COLO668 (cell line): ENCODE data around the gene RHEB.
A peak's percentile ranks its signal among the peaks of the same experiment; 100 is the strongest.
"Not testable (repeated sequence)": the region's sequence is repeated elsewhere in the genome, so short reads cannot be mapped to it uniquely, and the experiment has no call there.

ENCODE experiments used
- DNase-seq: peaks from one replicate; lab custom pipeline; 2025; ENCODE audit not compliant: unreplicated experiment; lab: John Stamatoyannopoulos, UW

The RHEB gene, protein sequence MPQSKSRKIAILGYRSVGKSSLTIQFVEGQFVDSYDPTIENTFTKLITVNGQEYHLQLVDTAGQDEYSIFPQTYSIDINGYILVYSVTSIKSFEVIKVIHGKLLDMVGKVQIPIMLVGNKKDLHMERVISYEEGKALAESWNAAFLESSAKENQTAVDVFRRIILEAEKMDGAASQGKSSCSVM

DNA sequence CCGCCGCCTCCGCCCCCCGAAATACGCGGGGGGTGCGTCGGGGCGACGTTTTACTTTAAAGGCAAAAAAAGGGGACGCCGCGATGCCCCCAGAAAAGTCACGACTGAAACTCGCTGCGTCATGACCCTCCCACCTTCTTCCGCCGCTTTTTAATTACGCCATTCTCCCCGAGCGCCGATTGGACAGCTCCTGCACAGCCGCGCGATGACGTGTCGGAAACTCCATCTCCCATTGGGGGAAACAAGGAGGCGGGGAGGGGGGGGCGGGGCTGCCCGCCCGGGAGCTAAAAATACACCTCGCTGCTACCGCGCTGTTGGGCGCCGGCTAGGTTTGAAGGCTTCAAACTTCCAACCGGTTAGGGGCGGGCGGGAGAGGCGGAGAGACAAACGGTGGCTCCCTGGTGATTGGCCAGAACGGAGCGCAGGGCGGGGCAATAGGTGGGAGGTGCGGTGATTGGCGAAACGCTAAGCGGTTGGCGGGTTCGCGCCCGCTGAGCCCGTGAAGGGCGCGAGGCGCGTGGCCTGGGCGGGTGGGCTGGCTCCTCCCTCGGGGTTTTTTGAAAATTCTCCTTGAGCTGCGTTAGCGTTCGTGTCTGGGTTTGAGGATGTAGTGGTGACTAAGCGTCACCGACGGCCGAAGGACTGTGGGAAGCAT, at the start of gene RHEB:
Gene RHEB, minus strand, starts transcription at position 131 of the 654 bp plus-strand sequence. CDS start 384 bp downstream, outside the sequence.
- DNase-seq = peak; percentile 99

DNA sequence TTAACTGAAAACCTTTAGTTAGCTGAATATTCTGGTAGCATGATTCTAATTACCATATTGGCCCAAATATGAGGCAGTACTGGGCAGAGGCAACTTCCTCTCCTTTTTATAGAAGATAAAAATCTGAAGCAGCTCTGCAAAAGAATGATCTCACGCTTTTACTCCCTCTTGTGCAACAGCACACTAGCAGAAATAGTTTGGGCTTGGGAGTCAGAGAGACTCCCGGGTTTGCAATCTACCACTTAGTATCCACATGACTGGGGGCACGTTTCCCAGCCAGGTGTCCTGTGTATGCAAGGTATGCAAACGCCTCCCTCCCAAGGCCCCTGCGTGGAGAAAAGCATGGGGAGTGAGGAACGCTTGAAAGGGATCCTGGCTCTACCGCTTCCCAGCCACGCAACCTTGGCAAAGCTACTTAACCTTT, 47.2 kb upstream of the RHEB start:
- no peak for DNase-seq

DNA sequence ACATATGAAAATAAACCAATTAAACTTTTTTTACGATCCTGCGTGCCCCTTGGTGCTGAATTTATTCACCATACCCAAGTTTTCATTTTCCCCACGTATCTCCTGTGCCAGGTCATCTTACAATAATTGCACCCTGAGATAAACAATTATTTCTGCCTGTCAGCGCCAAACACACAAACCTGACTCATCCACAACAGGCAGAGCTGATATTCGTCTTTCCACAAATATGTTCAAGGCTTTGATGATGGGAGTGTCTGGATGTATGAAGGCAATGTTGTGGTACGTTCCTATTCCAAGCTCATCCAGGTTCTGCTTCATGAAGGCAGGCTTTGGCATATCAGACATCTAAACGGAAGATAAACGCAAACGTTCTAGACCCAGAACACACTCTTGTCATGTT, 45.8 kb upstream of the RHEB start:
- DNase-seq = no peak

DNA sequence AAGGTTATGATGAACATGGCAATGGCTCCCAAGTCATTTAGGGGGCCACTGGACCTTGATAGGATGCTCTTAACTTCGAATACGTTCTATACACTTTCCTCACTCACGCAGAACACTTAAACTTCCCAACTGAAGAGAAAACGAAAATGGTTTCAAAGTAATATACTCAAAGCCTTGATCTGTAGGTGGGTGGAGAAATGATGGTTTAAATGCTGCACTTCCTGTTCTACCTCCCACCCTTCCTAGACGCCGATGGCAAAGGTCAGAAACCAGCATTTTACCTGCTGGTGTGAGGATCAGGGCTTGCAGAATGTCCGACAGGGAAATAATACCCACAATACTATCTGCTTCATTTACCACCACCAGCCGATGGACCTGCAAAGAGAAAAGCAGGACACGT, 40.5 kb upstream of the RHEB start:
- DNase-seq = no peak

DNA sequence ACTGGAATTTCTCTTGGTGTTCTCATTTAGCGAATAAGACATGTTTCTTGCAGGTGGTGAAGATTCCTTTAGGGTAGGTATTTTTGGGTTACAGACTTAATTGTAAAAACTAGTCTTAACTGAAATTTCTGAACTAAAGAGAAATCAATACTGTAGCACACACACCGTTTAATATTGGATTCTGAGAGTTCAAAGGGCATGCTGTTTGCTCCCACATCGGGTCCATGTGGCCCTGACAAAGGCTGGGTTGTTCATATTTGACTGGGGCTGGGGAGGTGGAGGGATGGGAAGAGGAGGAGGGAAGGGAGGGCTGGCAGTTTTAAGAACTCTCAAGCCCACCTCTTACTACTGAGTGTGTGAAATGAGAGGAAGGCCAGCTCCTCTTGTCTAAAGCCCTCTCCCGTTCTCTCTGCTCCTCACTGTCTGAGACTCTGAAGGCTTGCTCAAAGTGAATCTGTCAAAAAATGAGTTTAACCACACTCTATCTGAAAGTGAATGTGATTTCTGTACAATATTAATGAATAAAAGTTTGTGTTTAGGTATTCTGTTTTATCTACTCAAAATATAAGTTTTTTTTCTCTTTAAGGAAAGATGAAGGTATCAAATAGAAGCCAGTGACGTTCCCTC, 40.0 kb upstream of the RHEB start:
- DNase-seq = no peak

DNA sequence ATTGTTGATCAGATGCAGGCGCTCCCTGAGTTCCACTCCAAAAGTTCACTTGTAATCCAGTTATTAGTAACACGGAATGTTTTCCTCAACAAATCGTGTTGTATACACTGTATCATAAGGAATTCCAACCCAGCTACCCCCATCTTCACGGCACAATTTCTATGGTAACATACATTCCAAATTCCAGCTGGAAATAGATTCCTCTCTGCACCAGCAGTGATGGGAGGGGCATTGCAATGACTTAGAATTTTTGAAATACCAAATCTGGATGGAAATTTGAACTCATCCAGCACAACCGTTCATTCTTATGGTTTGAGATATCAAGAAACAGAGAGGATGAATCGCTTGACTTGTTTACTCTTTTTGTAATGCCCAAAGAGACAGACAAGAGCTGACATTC, 38.9 kb upstream of the RHEB start:
- DNase-seq = no peak

DNA sequence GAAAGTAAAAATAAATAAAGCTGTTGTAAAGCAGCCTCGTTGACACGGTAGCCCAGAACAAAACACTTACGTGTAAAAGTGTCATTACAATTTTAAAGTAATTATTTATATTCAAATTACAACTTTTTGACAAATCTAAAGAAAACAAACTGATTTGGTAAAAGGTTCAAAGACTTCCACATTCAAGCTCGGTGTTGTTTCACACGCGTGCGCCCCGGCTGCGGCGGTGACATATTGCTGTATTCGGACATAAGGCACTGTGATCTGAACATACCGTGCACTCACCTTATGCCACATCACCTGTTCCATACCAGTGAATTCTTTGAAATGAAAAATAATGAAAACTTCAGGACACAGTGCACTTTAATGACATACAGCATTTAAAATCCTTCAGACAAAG, 36.9 kb upstream of the RHEB start:
- DNase-seq = no peak

DNA sequence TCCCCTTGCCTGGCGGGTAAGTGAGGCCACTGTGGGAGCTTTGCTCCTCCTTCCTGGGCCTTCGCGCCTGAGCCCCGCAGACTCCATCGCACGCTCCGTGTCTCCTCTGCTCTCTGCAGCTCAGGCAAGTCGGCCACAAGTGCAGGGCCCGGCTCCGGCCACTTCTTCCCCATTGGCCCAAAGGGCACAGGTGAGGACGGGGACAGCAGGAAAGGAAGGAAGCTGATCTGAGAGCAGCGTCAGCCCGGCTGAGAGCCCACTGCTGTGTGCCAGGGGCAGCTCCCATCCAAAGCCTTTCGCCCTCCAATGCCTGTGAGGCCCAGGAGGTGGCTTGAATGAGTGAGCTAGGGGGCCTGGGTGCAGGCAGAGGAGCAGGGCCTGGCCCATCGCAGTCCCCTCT, 33.7 kb upstream of the RHEB start:
- DNase-seq = peak; percentile 18

DNA sequence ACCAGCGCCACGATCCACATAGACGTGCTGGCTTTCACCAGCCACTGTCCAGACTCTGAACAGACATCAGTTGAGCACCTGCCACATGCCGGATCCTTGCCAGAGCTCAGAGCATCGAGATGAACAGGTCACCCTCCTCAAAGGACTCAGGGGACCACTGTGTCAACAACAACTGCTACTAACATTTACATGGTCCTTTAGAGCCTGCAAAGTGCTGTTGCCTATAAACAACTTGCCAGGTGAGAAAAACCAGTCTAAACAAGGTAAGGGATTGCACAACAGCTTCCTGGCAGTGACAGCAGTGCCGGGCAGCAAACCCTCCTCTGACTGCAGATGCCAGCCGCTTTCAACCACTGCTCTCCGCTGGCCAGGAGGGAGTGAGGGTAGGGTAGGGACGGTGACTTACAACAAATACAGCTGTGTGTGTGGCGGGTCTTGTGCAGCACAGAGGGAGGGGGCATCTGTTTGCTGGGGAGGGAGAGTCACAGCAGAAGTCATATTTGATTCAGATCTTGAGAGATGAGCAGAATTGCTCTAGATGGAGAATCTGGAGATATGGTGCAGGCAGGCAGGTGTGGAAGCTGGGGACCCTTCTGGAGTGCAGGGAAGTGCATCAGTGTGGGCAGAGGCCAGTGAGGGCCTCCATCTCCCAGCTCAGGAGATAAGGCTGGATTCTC, 32.8 kb upstream of the RHEB start:
- DNase-seq = peak; percentile 89

DNA sequence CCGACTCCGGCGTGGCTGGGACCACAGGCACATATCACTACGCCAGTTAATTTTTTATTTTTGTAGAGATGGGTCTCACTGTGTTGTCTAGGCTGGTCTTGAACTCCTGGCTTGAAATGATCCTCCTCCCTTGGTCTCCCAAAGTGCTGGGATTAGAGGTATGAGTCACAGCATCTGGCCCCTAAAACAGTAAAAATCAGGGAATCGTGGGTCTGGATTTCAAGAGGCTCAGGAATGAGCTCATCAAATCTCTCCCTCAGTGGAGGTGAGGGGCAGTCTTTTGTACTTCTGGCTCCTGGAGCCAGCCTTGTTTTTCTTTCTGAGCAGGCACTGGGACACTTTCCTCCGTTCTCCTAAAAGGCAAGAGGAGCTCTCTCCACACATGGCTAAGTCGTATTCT, 32.1 kb upstream of the RHEB start:
- DNase-seq = no peak

DNA sequence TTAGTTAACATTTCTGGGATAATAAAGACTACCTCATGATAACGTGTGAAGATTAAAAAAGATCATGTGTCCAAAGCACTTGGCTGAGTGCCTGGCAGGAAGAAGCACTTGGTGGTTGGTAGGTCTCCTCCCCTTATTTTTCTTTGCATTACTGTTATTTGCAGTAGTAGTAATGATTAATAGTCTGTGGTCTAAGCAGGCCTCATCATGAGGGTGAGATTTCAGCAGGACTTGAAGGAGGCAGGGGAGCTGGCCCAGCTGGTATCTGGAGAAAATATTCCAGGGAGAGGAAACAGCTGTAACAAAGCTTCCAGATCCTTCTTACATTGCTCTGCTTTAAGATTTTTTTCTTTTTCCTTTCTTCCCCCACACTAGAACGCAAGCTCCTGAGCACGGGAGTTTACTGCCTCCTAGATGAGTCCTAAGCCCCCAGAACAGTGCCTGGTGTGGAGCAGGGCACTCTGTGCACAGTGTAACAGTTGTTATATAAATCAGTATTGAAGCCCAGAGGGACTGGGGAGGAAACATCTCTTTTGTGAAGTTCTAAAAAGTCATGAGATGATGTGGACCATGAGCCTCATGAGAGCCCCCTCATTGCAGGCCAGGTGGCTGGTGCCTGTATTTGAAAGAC, 31.1 kb upstream of the RHEB start:
- DNase-seq = peak; percentile 30

DNA sequence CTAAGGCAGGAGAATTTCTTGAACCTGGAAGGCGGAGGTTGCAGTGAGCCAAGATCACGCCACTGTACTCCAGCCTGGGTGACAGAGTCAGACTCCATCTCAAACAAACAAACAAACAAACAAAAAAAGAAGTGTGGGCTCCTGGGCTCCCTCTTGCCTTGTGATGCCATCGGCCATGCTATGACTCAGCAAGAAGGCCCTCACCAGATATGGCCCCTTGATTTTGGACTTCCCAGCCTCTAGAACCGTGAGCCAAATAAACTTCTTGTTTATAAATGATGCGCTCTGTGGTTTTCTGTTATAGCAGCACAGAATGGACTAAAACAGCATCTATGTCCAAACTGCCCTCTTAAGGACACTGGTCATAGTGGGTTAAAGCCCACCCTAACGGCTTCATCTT, 29.9 kb upstream of the RHEB start:
- no peak for DNase-seq

DNA sequence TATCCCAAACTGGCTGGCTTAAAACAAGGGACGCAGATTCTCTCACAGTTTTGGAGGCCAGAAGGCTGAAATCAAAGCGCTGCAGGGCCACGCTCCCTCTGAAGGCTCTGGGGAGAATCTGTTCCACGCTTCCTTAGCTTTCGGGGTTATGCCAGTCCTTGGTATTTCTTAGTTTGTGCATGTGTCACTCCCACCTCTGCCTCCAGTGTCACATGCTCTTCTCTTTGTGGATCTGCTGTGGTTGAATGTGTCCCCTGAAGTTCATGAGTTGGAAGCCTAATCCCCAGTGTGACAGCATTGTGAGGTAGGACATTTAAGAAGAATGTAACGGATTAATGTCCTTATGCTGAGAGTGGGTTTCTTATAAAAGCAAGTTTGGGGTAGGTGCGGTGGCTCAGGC, 29.4 kb upstream of the RHEB start:
- no peak for DNase-seq

DNA sequence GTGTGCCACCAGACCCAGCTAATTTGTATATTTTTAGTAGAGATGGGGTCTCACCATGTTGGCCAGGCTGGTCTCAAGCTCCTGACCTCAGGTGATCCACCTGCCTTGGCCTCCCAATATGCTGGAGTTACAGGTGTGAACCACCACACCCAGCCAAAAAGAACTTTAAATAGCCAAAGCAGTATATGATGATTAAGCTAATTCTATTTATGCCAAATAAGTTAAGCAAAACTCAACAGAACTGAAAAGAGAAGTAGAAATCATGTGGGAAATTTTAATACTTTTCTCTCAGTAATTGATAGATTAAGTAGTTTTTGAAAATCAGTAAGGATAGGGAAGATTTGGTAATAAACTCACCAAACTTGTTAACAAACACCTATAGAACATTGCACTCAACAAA, 24.5 kb upstream of the RHEB start:
- DNase-seq = no peak

DNA sequence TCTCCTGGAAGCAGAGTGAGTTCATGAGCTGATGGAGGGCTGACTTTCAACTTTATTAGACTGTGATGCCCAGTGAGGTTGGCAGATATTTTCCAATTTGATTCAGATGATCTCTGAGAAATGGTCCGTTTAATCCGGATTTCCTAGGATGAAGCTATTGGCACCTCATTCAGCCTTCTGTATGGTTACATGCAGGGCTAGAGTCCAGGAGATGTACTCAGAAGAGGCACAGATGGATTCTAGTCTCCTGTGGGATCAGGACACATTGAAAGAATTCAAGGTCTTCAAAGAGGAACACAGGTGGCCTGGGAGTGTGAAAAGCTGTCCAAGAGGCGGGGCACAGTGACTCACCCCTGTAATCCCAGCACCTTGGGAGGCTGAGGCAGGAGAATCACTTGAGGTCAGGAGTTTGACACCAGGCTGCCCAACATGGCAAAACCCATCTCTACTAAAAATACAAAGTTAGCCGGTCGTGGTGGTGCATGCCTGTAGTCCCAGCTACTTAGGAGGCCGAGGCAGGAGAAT, 23.0 kb upstream of the RHEB start:
- DNase-seq = no peak

DNA sequence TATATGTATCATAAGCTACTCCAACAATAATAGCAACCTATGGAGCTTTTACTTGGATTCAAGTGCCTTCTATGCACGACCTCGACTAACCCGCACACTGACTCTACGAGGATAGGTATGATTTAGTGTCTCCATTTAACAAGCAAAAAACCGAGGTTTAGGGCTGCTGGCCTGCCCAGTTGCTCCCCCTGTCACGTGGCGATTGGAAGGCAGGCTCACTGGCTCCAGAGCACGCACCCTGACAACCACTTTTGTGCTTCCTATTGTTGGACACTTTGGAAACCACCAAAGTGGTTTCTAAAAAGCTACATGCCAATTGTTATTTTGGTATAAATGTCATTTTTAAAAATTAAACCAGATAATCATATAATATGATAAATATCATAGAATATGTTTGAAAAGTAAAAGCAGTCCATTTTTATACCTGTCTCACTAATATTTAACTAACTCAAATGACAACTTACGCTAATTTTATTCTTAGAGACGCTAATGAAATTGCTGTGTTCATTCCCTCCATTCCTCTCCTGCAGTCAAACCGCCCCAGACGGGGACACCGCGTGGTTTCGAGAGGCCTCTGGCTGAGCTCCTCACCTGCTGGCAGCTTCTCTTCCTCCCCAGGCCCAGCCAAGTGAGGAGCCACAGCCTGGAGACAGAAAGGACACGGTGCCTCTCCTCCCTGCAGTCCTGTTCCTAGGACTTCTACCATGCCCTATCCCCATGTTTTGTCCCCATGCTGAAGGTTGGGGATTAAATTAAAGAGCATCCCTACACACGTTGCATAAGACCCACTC, 22.2 kb upstream of the RHEB start:
- DNase-seq = no peak

DNA sequence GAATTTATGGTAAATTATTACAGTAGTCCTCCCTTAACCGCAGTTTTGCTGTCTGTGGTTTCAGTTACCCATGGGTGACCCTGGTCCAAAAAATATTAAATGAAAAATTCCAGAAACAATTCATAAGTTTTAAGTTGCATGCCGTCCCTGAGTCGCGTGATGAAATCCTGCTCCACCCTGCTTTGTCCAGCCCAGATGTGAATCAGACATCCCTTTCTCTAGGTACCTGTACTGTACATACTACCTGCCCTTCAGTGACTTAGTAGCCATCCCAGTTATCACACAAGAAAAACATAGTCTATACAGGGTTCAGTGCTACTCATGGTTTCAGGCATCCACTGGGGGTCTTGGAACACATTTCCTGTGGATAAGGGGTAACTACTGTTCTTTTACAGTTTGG, 20.5 kb upstream of the RHEB start:
- DNase-seq = no peak

DNA sequence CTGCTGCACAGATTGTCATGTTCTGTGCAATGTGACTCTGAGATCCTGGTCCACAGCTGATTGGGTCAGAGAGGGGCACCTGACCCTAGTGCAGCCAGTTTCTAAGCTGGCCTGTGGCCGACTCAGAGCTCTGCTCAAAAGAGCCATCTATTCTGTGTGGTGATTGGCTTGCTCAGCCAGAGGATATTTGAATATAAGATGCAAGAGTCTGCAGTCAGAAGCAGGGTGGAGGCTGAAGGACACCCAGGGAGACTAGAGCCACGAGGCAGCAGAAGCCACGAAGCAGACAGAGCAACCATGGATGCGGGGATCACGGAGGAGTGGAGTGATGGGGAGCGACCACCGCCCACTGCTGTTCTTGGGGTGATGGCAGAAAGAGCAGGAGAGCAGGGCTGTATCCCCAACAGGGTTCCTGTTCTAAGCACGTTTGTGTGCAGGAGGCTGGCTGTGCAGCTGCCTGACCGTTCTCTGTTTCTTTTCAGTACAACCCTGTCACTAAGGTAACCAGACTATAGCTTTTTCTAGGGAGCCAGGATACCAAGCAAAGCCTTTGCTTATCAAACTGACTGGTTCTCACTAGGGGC, 19.5 kb upstream of the RHEB start:
- DNase-seq = no peak

DNA sequence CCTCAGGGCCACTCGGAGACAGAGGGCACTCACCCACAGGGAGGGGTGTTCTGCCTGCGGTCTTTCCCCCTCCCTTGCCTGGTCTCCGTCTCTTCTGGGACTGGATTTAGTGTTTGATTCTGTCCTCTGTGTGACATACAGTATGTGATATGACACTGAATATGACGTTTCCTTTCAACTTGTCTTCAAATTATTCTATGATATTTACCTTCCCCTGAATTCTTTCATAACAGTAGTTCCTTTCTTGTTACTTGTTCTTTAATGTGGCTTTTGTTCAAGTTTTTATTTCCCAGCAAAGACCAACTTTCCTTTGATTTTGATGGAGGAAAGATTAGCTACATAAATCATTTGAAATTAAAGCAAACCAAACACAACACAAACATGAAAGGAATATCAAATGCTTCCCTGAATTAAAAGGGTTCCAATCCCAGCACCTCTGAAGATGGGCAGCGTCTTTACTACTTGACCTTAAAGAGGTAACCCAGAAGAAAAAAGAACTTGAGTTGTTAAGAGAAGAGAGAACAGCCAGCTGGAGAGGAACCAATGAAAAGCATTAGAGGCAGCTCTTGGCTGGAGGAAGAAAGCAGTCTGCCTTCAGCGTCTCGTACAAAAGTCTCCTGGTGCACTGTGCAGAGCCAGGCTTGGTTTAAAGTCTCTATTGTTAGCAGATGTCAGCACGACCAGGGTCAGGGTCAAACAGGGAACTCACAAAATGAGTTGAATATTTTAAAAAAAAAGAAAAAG, 18.3 kb upstream of the RHEB start:
- no peak for DNase-seq

DNA sequence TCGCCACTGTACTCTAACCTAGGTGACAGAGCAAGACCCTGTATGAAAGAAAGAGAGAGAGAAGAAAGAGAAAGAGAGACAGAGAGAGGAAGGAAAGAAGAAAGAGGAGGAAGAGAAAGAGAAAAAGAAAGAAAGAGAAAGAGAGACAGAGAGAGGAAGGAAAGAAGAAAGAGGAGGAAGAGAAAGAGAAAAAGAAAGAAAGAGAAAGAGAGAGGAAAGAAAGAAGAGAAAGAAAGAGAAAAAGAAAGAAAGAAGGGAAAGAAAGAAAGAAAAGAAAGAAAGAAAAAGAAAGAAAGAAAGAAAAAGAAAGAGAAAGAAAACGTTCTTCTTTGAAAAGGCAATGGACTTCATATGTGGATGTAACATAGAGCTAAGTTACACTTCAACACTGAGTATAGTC, 16.5 kb upstream of the RHEB start:
- not testable (repeated sequence) for DNase-seq
